GM12872 (cell line): ENCODE data around the gene PITPNM3.

Experiments
- TF ChIP-seq, protein P1 (sequence below): IDR thresholded peaks from 3 replicates; pipeline ENCODE4 v1.5.1; 2011; ENCODE audit warnings: low read depth, mild to moderate bottlenecking, low read length, moderate library complexity; ENCODE audit not compliant: insufficient read depth

PITPNM3 gene

GRCh38 chr17:6456321-6456720, 100.0 kb downstream of the PITPNM3 start:
- TF ChIP-seq, protein P1, sequence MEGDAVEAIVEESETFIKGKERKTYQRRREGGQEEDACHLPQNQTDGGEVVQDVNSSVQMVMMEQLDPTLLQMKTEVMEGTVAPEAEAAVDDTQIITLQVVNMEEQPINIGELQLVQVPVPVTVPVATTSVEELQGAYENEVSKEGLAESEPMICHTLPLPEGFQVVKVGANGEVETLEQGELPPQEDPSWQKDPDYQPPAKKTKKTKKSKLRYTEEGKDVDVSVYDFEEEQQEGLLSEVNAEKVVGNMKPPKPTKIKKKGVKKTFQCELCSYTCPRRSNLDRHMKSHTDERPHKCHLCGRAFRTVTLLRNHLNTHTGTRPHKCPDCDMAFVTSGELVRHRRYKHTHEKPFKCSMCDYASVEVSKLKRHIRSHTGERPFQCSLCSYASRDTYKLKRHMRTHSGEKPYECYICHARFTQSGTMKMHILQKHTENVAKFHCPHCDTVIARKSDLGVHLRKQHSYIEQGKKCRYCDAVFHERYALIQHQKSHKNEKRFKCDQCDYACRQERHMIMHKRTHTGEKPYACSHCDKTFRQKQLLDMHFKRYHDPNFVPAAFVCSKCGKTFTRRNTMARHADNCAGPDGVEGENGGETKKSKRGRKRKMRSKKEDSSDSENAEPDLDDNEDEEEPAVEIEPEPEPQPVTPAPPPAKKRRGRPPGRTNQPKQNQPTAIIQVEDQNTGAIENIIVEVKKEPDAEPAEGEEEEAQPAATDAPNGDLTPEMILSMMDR = no peak

DNA sequence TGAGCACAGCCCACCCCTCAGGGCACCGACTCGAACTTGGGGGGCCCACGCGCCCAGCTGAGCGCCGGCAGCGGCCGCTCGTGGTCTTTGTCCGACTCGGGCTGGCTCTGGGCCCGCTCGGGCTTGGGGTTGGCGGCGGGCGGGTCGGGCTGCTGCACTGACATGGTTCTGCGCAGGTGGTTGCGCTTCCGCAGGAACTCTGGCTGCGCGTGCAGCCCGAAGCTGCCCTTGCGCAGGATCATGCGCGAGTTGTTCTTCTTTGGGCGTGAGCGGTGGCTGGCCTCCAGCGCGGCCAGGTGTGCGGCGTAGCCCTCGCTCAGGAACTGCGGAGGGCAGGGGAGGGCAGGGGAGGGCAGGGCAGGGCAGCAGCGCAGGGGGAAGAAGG, 101.0 kb downstream of the PITPNM3 start:
- TF ChIP-seq, protein P1 = no peak

DNA sequence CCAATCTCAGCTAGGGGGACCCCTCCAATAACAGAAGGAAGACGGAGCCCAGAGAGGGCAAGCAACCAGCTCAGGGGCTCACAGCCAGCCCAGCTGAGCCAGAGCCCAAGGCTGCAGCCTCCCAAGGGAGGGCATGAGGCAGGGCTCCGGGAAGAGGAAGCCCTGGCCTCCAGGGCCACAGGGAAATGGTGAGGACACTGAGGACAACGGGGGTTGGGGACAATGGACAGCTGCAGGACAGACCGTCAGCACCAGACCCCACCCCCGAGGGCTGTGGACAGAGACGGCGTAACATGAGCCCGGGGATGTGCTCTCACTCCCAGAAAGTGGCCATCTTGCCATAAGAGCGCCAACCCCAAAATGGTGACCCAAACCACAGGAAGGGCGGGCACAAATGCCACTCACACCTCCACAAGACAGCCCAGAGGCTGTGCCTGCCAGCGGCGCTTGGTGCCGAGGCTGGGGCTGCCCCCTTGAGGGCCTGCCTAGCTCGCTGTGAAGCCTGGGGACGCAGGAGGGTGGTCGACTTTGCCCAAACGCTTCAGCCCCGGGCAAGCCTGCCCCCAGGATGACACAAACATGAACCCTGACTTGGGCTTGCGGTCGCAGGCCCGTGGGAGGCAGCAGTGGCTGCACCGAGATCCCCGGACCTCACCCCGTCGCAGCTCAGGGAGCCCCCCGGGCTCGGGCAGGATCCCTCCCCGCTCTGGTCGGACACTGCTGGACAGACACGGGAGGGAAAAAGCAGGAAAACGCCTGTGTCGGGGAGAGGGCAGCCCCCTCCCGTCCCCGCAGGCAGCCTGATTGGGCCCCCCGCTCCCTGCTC, 101.6 kb downstream of the PITPNM3 start:
- TF ChIP-seq, protein P1 = no peak

DNA sequence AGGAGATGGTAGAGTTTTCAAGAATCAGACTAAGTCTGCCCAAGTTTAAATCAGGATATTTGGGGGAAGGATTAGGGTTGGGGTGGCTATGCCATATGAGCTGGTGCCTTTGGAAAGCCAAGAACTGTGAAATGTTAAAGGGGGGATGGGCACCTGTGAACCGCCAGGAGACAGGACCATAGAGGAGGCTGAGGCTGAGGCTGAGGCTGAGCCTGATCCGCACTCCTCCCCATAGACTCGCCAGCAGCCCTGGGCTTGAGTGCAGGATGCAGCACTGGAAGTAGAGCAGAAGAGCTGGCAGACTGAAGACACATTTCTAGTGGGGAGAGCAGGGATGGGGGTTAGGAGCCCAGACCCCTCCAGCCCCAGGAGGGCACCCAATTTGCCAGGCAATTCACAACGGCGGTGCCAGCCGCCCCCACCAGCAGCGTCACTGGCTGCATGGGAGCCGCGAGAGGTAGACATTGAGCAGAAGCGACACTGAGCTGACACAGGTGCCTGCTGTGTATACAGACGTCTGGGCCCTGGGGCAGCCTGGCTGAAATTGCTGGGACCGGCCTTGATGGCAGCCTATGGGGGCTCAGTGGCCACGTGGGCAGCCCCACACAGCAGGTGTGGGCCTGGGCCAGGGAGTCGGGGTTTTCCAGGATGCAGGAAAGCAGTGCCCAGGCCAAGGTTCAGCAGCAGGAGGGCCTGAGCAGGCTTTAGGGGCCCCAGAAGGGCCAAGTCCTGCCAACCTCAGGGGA, 102.9 kb downstream of the PITPNM3 start:
- TF ChIP-seq, protein P1 = no peak

DNA sequence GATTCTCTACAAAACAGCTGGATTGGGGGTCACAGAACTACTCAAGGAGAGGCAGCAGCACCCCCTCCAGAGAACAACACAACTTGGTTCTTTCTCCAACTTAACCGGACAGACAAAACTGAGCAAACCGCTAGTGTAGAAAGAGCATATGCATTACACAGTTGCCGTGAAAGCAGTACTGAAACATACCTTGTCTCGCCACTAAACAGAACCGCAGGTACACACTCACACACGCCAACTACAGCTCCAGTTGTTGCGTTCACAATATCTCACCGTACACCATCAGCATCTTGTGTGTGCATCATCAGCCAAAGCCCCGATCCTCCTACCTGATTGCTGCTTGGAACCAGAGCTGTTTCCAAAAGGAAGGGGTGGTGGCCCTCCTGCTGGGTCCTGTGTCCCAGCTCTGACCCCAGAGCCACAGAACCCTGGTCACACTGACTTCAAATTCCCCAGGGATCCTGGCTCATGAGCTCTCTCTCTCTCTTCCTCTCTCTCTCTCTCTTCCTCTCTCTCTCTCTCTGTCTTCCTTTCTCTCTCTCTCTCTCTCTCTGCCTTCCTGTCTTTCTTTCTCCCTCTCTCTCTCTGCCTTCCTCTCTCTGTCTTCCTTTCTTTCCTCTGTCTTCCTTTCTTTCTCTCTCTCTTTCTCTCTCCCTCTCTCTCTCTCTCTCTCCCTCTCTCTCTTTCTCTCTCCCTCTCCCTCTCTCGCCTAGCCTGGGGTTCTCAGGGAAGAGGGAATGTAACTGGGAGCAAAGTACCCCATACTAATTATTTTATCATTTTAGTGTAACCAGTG, 103.7 kb downstream of the PITPNM3 start:
- TF ChIP-seq, protein P1 = no peak

DNA sequence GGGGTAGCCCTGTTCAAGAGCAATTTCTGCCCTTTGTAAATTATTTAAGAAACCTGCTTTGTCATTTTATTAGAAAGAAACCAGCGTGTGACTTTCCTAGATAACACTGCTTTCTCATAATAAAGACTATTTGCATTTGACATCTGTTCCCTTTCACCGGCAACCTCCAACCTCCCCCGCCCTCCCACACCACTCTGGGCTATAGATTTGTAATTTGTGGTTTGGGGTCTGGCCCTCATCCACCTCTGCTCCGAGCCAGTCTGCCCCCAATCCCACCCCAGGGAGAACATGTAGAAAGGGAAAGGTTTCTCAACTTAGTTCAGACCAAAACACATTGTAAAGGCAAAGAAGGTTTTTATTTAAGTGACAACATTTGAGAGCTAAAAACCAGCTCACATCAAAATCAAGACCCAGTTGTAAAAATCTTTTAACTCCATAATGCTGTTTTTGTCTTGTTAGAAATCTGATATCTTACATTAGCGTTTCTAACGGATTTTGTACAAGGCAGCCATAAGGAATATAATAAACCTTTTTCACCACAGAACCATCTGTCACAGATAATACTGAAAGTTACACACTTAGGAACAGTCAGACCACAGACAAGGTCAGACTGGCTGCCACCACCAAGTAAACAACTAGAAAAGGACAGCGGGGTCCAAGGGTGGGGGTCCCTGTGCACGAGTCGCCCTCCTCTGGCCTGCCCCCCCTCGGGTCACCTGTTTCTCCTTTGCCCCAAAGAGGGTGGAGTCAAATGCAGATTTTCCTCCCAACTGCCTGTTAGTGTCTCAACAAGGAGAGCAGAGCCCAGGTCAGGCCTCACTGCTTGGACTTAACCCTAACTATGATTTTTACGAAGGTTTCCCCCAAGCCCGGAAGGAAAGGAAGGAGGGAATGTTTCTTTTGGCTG, 105.2 kb downstream of the PITPNM3 start:
- TF ChIP-seq, protein P1 = no peak

- TF ChIP-seq, protein P1 = no peak
Observed at GRCh38 chr17:6449307-6449706, 107.0 kb downstream of the PITPNM3 start.
